SK-N-SH treated with all-trans-retinoic acid at 6 μM for 48 hours (cell line): ENCODE data around the gene CEP63.

Experiments used
- ATAC-seq: fragments of 200-7000 bp; cut with Tn5 transposase; 3 replicates; pipeline ENCODE4 v1.9.1; 2020; ENCODE audit warnings: mild to moderate bottlenecking, moderate library complexity
- ARNTL ChIP-seq: fragments of 450-650 bp; formaldehyde crosslinking; IDR thresholded peaks from 2 replicates; pipeline ENCODE4 v1.5.0; 2020; ENCODE audit warnings: low read depth, mild to moderate bottlenecking, moderate library complexity, borderline replicate concordance
- BACH2 ChIP-seq: fragments of 250-450 bp; sonication (Bioruptor Pico); IDR thresholded peaks from 2 replicates; pipeline ENCODE4 v1.9.0; 2021; ENCODE audit warnings: mild to moderate bottlenecking, borderline replicate concordance
- CSDC2 ChIP-seq: fragments of 250-450 bp; sonication (Bioruptor Pico); IDR thresholded peaks from 2 replicates; pipeline ENCODE4 v1.5.0; 2020; ENCODE audit warnings: mild to moderate bottlenecking, moderate library complexity
- ESRRG ChIP-seq: fragments of 250-450 bp; sonication (Bioruptor Pico); IDR thresholded peaks from 2 replicates; pipeline ENCODE4 v1.6.1; 2021; ENCODE audit warnings: mild to moderate bottlenecking
- GLIS3 ChIP-seq: fragments of 250-450 bp; sonication (Bioruptor Pico); IDR thresholded peaks from 2 replicates; pipeline ENCODE4 v1.5.0; 2020; ENCODE audit warnings: mild to moderate bottlenecking, moderate library complexity
- ISL1 ChIP-seq: fragments of 250-450 bp; sonication (Bioruptor Pico); IDR thresholded peaks from 2 replicates; pipeline ENCODE4 v2.1.2; 2022; ENCODE audit warnings: mild to moderate bottlenecking, moderate library complexity
- OSR1 ChIP-seq: fragments of 250-450 bp; sonication (Bioruptor Pico); IDR thresholded peaks from 2 replicates; pipeline ENCODE4 v1.8.0; 2022; ENCODE audit warnings: moderate library complexity, mild to moderate bottlenecking, inconsistent platforms
- PPARA ChIP-seq: fragments of 250-450 bp; sonication (Bioruptor Pico); IDR thresholded peaks from 2 replicates; pipeline ENCODE4 v1.5.0; 2020; ENCODE audit warnings: mild to moderate bottlenecking, borderline replicate concordance
- RARB ChIP-seq: fragments of 250-450 bp; sonication (Bioruptor Pico); IDR thresholded peaks from 2 replicates; pipeline ENCODE4 v1.8.0; 2021; ENCODE audit warnings: mild to moderate bottlenecking, moderate library complexity
- SNAI2 ChIP-seq: fragments of 250-450 bp; sonication (Bioruptor Pico); IDR thresholded peaks from 2 replicates; pipeline ENCODE4 v1.5.0; 2020; ENCODE audit warnings: mild to moderate bottlenecking, moderate library complexity
- TOX ChIP-seq: fragments of 250-450 bp; sonication (Bioruptor Pico); IDR thresholded peaks from 2 replicates; pipeline ENCODE4 v1.8.0; 2021; ENCODE audit warnings: mild to moderate bottlenecking, moderate library complexity, borderline replicate concordance
- ZC3H10 ChIP-seq: fragments of 250-450 bp; sonication (Bioruptor Pico); IDR thresholded peaks from 2 replicates; pipeline ENCODE4 v1.5.1; 2021; ENCODE audit warnings: mild to moderate bottlenecking, moderate library complexity
- ZFP3 ChIP-seq: fragments of 250-450 bp; sonication (Bioruptor Pico); IDR thresholded peaks from 2 replicates; pipeline ENCODE4 v1.5.0; 2020; ENCODE audit warnings: mild to moderate bottlenecking, moderate library complexity
- ZFP30 ChIP-seq: fragments of 450-650 bp; formaldehyde crosslinking; IDR thresholded peaks from 2 replicates; pipeline ENCODE4 v1.5.0; 2022; ENCODE audit warnings: mild to moderate bottlenecking, moderate library complexity
- ZNF565 ChIP-seq: fragments of 450-650 bp; formaldehyde crosslinking; conservative IDR thresholded peaks from 2 replicates; pipeline ENCODE4 v1.5.0; 2020; ENCODE audit warnings: low read depth, mild to moderate bottlenecking, moderate library complexity
- ZNF70 ChIP-seq: fragments of 450-650 bp; formaldehyde crosslinking; IDR thresholded peaks from 2 replicates; pipeline ENCODE4 v1.5.0; 2020; ENCODE audit warnings: mild to moderate bottlenecking, moderate library complexity
- ZNF8 ChIP-seq: fragments of 450-650 bp; formaldehyde crosslinking; IDR thresholded peaks from 2 replicates; pipeline ENCODE4 v1.5.0; 2020; ENCODE audit warnings: mild to moderate bottlenecking, moderate library complexity
- TF ChIP-seq, protein P1 (sequence below): fragments of 250-450 bp; sonication (Bioruptor Pico); IDR thresholded peaks from 2 replicates; pipeline ENCODE4 v1.5.0; 2020; ENCODE audit warnings: mild to moderate bottlenecking, moderate library complexity
- TF ChIP-seq, protein P2 (sequence below): fragments of 250-450 bp; sonication (Bioruptor Pico); IDR thresholded peaks from 2 replicates; pipeline ENCODE4 v1.8.0; 2021; ENCODE audit warnings: low read depth, mild to moderate bottlenecking, moderate library complexity, borderline replicate concordance
- TF ChIP-seq, protein P3 (sequence below): fragments of 250-450 bp; sonication (Bioruptor Pico); IDR thresholded peaks from 2 replicates; pipeline ENCODE4 v1.8.0; 2020; ENCODE audit warnings: mild to moderate bottlenecking, moderate library complexity, borderline replicate concordance
- TF ChIP-seq, protein P4 (sequence below): fragments of 250-450 bp; sonication (Bioruptor Pico); IDR thresholded peaks from 2 replicates; pipeline ENCODE4 v1.5.1; 2020; ENCODE audit warnings: low read depth, mild to moderate bottlenecking, moderate library complexity

The CEP63 gene

DNA sequence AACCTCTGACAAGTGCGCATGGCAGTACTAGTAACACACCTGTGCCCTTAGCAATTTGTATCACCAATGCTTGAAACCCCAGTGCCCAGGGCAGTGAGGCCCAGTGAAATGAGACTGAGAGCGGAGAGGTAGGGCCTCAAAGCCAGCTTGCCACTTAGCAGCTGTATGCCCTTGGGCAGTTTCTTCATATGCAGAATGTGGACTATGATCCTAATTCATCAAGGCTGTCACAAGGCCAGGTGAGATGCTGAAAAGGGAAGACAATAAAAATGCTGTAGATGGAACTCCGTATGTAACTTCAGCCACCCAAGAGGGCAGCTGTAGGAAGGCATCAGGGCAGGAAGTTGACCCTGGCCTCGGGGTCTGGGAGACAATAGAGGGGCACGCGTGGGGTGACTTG is 90.6 kb downstream of the CEP63 start:
- TF ChIP-seq, protein P1, sequence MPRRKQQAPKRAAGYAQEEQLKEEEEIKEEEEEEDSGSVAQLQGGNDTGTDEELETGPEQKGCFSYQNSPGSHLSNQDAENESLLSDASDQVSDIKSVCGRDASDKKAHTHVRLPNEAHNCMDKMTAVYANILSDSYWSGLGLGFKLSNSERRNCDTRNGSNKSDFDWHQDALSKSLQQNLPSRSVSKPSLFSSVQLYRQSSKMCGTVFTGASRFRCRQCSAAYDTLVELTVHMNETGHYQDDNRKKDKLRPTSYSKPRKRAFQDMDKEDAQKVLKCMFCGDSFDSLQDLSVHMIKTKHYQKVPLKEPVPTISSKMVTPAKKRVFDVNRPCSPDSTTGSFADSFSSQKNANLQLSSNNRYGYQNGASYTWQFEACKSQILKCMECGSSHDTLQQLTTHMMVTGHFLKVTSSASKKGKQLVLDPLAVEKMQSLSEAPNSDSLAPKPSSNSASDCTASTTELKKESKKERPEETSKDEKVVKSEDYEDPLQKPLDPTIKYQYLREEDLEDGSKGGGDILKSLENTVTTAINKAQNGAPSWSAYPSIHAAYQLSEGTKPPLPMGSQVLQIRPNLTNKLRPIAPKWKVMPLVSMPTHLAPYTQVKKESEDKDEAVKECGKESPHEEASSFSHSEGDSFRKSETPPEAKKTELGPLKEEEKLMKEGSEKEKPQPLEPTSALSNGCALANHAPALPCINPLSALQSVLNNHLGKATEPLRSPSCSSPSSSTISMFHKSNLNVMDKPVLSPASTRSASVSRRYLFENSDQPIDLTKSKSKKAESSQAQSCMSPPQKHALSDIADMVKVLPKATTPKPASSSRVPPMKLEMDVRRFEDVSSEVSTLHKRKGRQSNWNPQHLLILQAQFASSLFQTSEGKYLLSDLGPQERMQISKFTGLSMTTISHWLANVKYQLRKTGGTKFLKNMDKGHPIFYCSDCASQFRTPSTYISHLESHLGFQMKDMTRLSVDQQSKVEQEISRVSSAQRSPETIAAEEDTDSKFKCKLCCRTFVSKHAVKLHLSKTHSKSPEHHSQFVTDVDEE (CRISPR knock-in tag), result no peak
- TF ChIP-seq ZNF70 (CRISPR knock-in tag) (no peak), SNAI2 (CRISPR knock-in tag) (no peak), ZNF8 (CRISPR knock-in tag) (no peak), ISL1 (no peak), RARB (CRISPR knock-in tag) (no peak), GLIS3 (CRISPR knock-in tag) (no peak), ZFP3 (CRISPR knock-in tag) (no peak), BACH2 (CRISPR knock-in tag) (no peak), ESRRG (CRISPR knock-in tag) (no peak), PPARA (CRISPR knock-in tag) (no peak), OSR1 (no peak)
- TF ChIP-seq, protein P2, sequence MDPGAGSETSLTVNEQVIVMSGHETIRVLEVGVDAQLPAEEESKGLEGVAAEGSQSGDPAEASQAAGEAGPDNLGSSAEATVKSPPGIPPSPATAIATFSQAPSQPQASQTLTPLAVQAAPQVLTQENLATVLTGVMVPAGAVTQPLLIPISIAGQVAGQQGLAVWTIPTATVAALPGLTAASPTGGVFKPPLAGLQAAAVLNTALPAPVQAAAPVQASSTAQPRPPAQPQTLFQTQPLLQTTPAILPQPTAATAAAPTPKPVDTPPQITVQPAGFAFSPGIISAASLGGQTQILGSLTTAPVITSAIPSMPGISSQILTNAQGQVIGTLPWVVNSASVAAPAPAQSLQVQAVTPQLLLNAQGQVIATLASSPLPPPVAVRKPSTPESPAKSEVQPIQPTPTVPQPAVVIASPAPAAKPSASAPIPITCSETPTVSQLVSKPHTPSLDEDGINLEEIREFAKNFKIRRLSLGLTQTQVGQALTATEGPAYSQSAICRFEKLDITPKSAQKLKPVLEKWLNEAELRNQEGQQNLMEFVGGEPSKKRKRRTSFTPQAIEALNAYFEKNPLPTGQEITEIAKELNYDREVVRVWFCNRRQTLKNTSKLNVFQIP (CRISPR knock-in tag), result no peak
- no peak for ATAC-seq

DNA sequence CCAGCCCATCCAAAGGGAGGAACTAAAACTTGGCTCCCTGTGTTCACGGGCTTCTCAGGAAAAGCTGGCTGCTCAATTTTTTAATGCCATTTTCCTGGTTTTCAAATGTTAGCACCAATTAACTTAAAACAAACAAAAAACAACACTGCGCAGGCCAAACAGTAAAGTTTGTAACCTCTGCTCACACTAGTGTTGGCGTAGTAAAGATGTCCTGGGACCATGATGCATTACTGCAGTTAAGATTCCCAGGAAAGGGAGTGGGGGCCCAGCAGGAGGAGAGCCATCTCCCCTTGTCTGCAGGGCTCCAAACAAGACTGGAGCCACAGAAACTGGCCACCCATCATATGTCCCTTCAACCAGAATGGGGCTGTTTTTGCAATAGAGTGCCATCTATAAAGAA is 91.0 kb downstream of the CEP63 start:
- TF ChIP-seq ISL1 (no peak), ZNF565 (CRISPR knock-in tag) (no peak), GLIS3 (CRISPR knock-in tag) (no peak), RARB (CRISPR knock-in tag) (no peak), CSDC2 (CRISPR knock-in tag) (no peak), ARNTL (CRISPR knock-in tag) (no peak), ZFP3 (CRISPR knock-in tag) (no peak), ZNF8 (CRISPR knock-in tag) (no peak), ZC3H10 (CRISPR knock-in tag) (no peak), ZNF70 (CRISPR knock-in tag) (no peak), ESRRG (CRISPR knock-in tag) (no peak), ZFP30 (CRISPR knock-in tag) (no peak), BACH2 (CRISPR knock-in tag) (no peak), TOX (CRISPR knock-in tag) (no peak)
- TF ChIP-seq, protein P2 (CRISPR knock-in tag), result no peak
- TF ChIP-seq, protein P1 (CRISPR knock-in tag), result no peak
- TF ChIP-seq, protein P3, sequence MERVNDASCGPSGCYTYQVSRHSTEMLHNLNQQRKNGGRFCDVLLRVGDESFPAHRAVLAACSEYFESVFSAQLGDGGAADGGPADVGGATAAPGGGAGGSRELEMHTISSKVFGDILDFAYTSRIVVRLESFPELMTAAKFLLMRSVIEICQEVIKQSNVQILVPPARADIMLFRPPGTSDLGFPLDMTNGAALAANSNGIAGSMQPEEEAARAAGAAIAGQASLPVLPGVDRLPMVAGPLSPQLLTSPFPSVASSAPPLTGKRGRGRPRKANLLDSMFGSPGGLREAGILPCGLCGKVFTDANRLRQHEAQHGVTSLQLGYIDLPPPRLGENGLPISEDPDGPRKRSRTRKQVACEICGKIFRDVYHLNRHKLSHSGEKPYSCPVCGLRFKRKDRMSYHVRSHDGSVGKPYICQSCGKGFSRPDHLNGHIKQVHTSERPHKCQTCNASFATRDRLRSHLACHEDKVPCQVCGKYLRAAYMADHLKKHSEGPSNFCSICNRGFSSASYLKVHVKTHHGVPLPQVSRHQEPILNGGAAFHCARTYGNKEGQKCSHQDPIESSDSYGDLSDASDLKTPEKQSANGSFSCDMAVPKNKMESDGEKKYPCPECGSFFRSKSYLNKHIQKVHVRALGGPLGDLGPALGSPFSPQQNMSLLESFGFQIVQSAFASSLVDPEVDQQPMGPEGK (CRISPR knock-in tag), result no peak
- TF ChIP-seq, protein P4, sequence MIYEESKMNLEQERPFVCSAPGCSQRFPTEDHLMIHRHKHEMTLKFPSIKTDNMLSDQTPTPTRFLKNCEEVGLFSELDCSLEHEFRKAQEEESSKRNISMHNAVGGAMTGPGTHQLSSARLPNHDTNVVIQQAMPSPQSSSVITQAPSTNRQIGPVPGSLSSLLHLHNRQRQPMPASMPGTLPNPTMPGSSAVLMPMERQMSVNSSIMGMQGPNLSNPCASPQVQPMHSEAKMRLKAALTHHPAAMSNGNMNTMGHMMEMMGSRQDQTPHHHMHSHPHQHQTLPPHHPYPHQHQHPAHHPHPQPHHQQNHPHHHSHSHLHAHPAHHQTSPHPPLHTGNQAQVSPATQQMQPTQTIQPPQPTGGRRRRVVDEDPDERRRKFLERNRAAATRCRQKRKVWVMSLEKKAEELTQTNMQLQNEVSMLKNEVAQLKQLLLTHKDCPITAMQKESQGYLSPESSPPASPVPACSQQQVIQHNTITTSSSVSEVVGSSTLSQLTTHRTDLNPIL (CRISPR knock-in tag), result no peak
- no peak for ATAC-seq
